Lower leg skin (tissue), 4 donors: Measurements from ENCODE around the gene PNO1. TPM values are rescaled to one million over a fixed set of nuclear protein-coding genes. Genes with fewer than 3 reads are reported as not detected.
A peak's percentile ranks its signal among the peaks of the same experiment; 100 is the strongest.

Experiments used
- DNase-seq, 2 donors: peaks; one replicate each; pipeline ENCODE4 v3.0.0-alpha.2; 2019; ENCODE audit warnings: low spot score in 2 of 2
- H3K4me3 ChIP-seq: fragments of 200-600 bp; sonication (generic); 2 replicates; pipeline ENCODE4 v1.5.1; 2017; ENCODE audit warnings: mild to moderate bottlenecking, low read depth; ENCODE audit not compliant: poor library complexity, severe bottlenecking
- POLR2A ChIP-seq, 2 donors: fragments of 450-650 bp; IDR thresholded peaks; one replicate each; pipeline ENCODE4 v1.6.1; 2016 to 2017; ENCODE audit warnings: antibody characterized with exemption in 2 of 2, mild to moderate bottlenecking in 1 of 2, moderate library complexity in 1 of 2
- WGBS, 2 donors: methylation state at CpG; one replicate each; pipeline ENCODE4 v1.1.5; 2018; 5-methylcytosine and 5-hydroxymethylcytosine counted together
- intact Hi-C: fragments of 100-400 bp; cut with DNase I; formaldehyde crosslinking; loops from one replicate; pipeline ENCODE4 v1.15.0; 2023; ENCODE audit warnings: low total_unique reads
- total RNA-seq, 4 donors: library from RNA; depleted of rRNA; stranded (reverse); fragments of >200 nt; gene quantifications; one replicate each; pipeline ENCODE4 v1.1.0, GENCODE V29; 2016
- TF ChIP-seq, protein P1 (sequence below), 3 donors: fragments of 450-650 bp; IDR thresholded peaks; one replicate each; pipeline ENCODE4 v1.5.1; 2016; ENCODE audit warnings: antibody characterized with exemption in 3 of 3, mild to moderate bottlenecking in 3 of 3, moderate library complexity in 2 of 3

PNO1 gene
- total RNA-seq, 4 donors from 2014 or later = 7.8 to 18.5 (median 13.8) TPM

DNA sequence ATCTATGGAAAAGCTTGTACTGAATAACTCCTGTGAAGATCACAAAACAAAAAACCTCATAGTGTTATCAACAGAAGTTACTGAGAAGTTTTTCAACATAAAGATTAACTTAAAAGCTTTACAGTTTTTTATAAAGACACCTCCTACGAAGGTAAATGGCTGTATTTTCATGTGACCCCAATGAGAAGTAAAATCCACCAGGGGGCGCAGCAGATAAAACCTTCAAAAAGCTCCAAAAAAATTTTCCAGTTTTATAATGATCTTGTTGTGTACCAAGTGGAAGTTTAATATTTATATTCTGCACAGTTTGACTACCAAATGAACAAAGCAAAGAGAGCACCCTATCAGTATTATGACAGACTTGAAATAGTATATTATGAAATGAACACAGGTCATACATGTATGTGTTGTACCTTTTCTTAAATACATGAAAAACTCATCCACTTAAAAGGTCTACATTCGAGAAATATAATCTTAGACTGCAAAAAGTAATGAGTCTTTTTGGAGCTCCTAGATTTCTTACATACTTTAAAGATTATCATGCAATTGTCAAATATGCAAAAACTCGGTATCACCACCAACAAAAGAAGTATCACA, 38.5 kb downstream of the PNO1 start:
- DNase-seq = peak in 1 of 2 donors; percentile 27
- intact Hi-C loops = no loop called here
- no peak overlapping the region for H3K4me3 ChIP-seq
- TF ChIP-seq, protein P1, sequence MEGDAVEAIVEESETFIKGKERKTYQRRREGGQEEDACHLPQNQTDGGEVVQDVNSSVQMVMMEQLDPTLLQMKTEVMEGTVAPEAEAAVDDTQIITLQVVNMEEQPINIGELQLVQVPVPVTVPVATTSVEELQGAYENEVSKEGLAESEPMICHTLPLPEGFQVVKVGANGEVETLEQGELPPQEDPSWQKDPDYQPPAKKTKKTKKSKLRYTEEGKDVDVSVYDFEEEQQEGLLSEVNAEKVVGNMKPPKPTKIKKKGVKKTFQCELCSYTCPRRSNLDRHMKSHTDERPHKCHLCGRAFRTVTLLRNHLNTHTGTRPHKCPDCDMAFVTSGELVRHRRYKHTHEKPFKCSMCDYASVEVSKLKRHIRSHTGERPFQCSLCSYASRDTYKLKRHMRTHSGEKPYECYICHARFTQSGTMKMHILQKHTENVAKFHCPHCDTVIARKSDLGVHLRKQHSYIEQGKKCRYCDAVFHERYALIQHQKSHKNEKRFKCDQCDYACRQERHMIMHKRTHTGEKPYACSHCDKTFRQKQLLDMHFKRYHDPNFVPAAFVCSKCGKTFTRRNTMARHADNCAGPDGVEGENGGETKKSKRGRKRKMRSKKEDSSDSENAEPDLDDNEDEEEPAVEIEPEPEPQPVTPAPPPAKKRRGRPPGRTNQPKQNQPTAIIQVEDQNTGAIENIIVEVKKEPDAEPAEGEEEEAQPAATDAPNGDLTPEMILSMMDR (IDR thresholded peaks at IDR 0.05) = no peak
- WGBS, 2 donors = 42 to 46% methylated on average over 4 of the region's 4 CpGs

DNA sequence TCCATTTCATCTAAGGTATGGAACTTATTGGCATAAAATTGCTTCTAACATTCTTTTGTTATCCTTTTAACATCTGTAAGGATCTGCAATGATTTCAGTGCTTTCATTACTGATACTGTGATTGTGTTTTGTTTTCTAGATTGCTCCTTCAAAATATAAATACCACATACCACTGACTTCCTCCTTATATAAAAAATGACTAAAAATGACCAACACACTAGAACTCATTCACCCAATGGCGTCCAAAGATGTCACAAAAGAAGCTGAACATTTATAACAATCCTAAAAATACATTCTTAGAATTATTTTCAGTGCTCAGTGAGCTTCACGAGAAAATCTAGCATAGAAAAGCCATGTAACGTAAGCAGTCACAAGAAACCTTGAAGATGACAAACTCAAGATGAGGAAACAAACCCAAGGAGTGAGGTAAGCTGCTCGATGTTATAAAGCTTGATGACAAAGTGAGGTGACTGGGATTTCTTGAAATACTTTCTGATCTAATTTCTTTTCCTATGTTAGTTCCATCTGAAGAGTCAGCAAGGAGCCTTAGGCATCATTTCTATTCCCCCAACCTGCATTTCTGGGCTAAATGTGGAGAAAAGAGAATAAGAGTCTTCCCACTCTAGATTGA, 42.6 kb downstream of the PNO1 start:
- H3K4me3 ChIP-seq = no peak overlapping the region
- intact Hi-C loops = no loop called here
- WGBS, 2 donors = 84 to 95% methylated on average over 4 of the region's 4 CpGs
- no peak for TF ChIP-seq POLR2A (IDR thresholded peaks at IDR 0.05)
- TF ChIP-seq, protein P1 (IDR thresholded peaks at IDR 0.05) = no peak
- DNase-seq = no peak

DNA sequence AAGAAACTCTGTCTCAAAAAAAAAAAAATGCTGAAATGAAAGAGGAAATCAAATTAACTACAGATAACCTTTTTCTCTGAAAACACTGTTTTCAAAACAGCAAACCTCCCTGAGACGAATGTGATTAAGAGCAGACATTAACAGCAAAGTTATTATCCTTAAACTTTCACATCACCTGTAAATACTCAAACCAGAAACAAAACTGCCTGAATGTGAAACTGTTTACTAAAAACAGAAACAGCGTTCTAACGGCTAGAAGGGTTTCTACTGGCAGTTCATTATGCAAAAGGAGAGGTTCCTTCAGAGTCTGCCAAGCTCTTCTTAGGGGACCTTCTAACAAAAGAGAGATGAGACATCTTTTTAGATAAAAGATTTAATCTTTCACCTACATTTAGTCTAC, 45.9 kb downstream of the PNO1 start:
- WGBS, 2 donors = 32 to 41% methylated on average over 3 of the region's 3 CpGs
- intact Hi-C loops = no loop called here
- no peak for DNase-seq
- no peak overlapping the region for H3K4me3 ChIP-seq
- TF ChIP-seq, protein P1 (IDR thresholded peaks at IDR 0.05) = no peak
- no peak for TF ChIP-seq POLR2A (IDR thresholded peaks at IDR 0.05)

DNA sequence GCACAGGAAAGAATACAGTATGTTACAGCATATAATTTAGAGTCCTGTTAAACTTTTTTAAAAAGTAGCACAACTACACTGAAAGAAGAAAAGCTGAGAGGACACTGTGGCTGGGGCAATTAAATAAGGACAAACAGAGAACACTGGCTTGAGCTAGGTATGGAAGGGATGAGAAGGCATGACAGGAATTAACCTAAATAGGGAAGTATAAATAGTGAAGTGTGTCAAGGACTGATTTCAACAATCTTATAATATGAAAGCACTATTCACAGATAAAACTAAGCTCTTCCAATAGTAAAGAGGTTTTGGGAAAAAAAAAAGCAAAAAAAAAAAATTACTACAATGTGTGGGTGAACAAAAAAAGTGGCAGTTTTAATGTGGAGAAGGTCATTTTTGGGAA, 49.1 kb downstream of the PNO1 start:
- intact Hi-C loops = no loop called here
- TF ChIP-seq POLR2A (IDR thresholded peaks at IDR 0.05) = no peak
- TF ChIP-seq, protein P1 (IDR thresholded peaks at IDR 0.05) = no peak
- H3K4me3 ChIP-seq = no peak overlapping the region
- no peak for DNase-seq

DNA sequence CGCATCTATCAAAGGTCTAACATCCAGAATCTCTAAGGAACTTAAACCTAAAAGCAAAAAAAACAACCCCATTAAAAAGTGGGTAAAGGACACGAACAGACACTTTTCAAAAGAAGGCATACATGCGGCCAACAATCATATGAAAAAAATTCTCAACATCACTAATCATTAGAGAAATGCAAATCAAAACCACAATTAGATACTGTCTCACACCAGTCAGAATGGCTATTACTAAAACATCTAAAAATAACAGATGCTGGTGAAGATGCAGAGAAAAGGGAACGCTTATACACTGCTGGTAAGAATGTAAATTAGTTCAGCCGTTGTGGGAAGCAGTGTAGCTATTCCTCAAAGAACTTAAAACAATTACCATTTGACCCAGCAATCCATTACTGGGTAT, 56.7 kb downstream of the PNO1 start:
- H3K4me3 ChIP-seq = no peak overlapping the region
- TF ChIP-seq POLR2A (IDR thresholded peaks at IDR 0.05) = no peak
- TF ChIP-seq, protein P1 (IDR thresholded peaks at IDR 0.05) = no peak
- WGBS, 2 donors = 84 to 87% methylated on average over 5 of the region's 5 CpGs
- intact Hi-C loops = no loop called here
- DNase-seq = no peak
